ENCODE measurements around the gene PKD1L1.
"Not testable (repeated sequence)": the region's sequence is repeated elsewhere in the genome, so short reads cannot be mapped to it uniquely, and the experiment has no call there.

The PKD1L1 gene

GRCh38 chr7:47771336-47771989, 176.8 kb downstream of the PKD1L1 start:
- DNase-seq (ENCODE audit: low read depth in 2 of 3, low spot score in 1 of 3), result no peak

- no peak for DNase-seq (ENCODE audit: low read depth in 2 of 3, low spot score in 1 of 3)
Measured at GRCh38 chr7:47766126-47766525, 182.1 kb downstream of the PKD1L1 start.

- DNase-seq (ENCODE audit: low read depth in 2 of 3, low spot score in 1 of 3), result no peak
Measured at GRCh38 chr7:47765373-47765979, 182.8 kb downstream of the PKD1L1 start.

GRCh38 chr7:47764746-47765145, 183.5 kb downstream of the PKD1L1 start:
- no peak for DNase-seq (ENCODE audit: low read depth in 2 of 3, low spot score in 1 of 3)

- no peak for DNase-seq (ENCODE audit: low read depth in 2 of 3, low spot score in 1 of 3)
Measured at GRCh38 chr7:47763063-47763974, 184.9 kb downstream of the PKD1L1 start.

- DNase-seq (ENCODE audit: low read depth in 2 of 3, low spot score in 1 of 3), result no peak
Measured at GRCh38 chr7:47762746-47763062, 185.6 kb downstream of the PKD1L1 start.

- no peak for DNase-seq (ENCODE audit: low read depth in 2 of 3, low spot score in 1 of 3)
Measured at GRCh38 chr7:47762207-47762606, 186.1 kb downstream of the PKD1L1 start.

GRCh38 chr7:47759056-47759706, 189.1 kb downstream of the PKD1L1 start:
- no peak for DNase-seq (ENCODE audit: low read depth in 2 of 3, low spot score in 1 of 3)

GRCh38 chr7:47758546-47758945, 189.7 kb downstream of the PKD1L1 start:
- no peak for DNase-seq (ENCODE audit: low read depth in 2 of 3, low spot score in 1 of 3)

- DNase-seq (ENCODE audit: low read depth in 2 of 3, low spot score in 1 of 3), result no peak
Measured at GRCh38 chr7:47757921-47758411, 190.3 kb downstream of the PKD1L1 start.

- no peak for DNase-seq (ENCODE audit: low read depth in 2 of 3, low spot score in 1 of 3)
Measured at GRCh38 chr7:47756636-47757035, 191.6 kb downstream of the PKD1L1 start.

- DNase-seq (ENCODE audit: low read depth in 2 of 3, low spot score in 1 of 3), result no peak
Measured at GRCh38 chr7:47755248-47755647, 193.0 kb downstream of the PKD1L1 start.

- not testable (repeated sequence) for DNase-seq (ENCODE audit: low read depth in 2 of 3, low spot score in 1 of 3)
Measured at GRCh38 chr7:47751724-47752123, 196.5 kb downstream of the PKD1L1 start.

GRCh38 chr7:47751043-47751442, 197.2 kb downstream of the PKD1L1 start:
- no peak for DNase-seq (ENCODE audit: low read depth in 2 of 3, low spot score in 1 of 3)

- DNase-seq (ENCODE audit: low read depth in 2 of 3, low spot score in 1 of 3), result no peak
Measured at GRCh38 chr7:47748041-47748440, 200.2 kb downstream of the PKD1L1 start.

- no peak for DNase-seq (ENCODE audit: low read depth in 2 of 3, low spot score in 1 of 3)
Measured at GRCh38 chr7:47747160-47747559, 201.1 kb downstream of the PKD1L1 start.

- DNase-seq (ENCODE audit: low read depth in 2 of 3, low spot score in 1 of 3), result no peak
Measured at GRCh38 chr7:47746468-47746867, 201.8 kb downstream of the PKD1L1 start.

GRCh38 chr7:47744883-47745282, 203.4 kb downstream of the PKD1L1 start:
- DNase-seq (ENCODE audit: low read depth in 2 of 3, low spot score in 1 of 3), result no peak

GRCh38 chr7:47743965-47744591, 204.2 kb downstream of the PKD1L1 start:
- DNase-seq (ENCODE audit: low read depth in 2 of 3, low spot score in 1 of 3), result no peak

GRCh38 chr7:47741984-47742383, 206.3 kb downstream of the PKD1L1 start:
- DNase-seq (ENCODE audit: low read depth in 2 of 3, low spot score in 1 of 3), result no peak

GRCh38 chr7:47739891-47740290, 208.4 kb downstream of the PKD1L1 start:
- no peak for DNase-seq (ENCODE audit: low read depth in 2 of 3, low spot score in 1 of 3)

All from stimulated activated CD4-positive, alpha-beta T cell treated with anti-CD3 and anti-CD28 coated beads, Interleukin-12 subunit alpha, Interleukin-12 subunit beta, amount 100 ng/mL, for 48 hours (primary cell).